HEK293 (cell line): Measurements from ENCODE around the gene TNIP1.

ENCODE experiments used
- CTCF ChIA-PET: fragments of 350-600 bp; formaldehyde crosslinking; extraction: SDS; loops from one replicate; lab custom pipeline; 2021; ENCODE audit warnings: antibody characterized with exemption; lab: Yijun Ruan, JAX
- POLR2A ChIA-PET: fragments of 300-600 bp; formaldehyde crosslinking; extraction: SDS; loops from one replicate; lab custom pipeline; 2020; ENCODE audit warnings: antibody characterized with exemption, inconsistent platforms; lab: Yijun Ruan, JAX
- H3K27ac ChIP-seq: fragments of 200-500 bp; sonication (Bioruptor generic); 2 replicates; pipeline ENCODE4 v1.5.1; 2014; ENCODE audit warnings: low read depth, low read length, control low read depth, inconsistent platforms; ENCODE audit errors: extremely low read depth
- H3K36me3 ChIP-seq, 2 experiments: fragments of 200-500 bp in 1 of 2; sonication (Bioruptor generic) in 1 of 2; 1 replicate in 1 of 2; 2 replicates in 1 of 2; pipeline ENCODE4 v1.5.1; 2014 to 2017; ENCODE audit warnings: inconsistent platforms in 2 of 2, low read length in 2 of 2; ENCODE audit not compliant: control insufficient read depth in 2 of 2, insufficient read depth in 1 of 2
- H3K4me1 ChIP-seq: fragments of 200-500 bp; sonication (Bioruptor generic); 2 replicates; pipeline ENCODE4 v1.5.1; 2014; ENCODE audit warnings: mild to moderate bottlenecking, low read length, inconsistent platforms; ENCODE audit not compliant: control insufficient read depth, insufficient read depth
- H3K4me3 ChIP-seq: 2 replicates; pipeline ENCODE4 v1.5.1; 2011; ENCODE audit warnings: low read depth, mild to moderate bottlenecking, control low read depth, low read length, moderate library complexity
- H3K9me3 ChIP-seq: fragments of 200-500 bp; sonication (Bioruptor generic); 2 replicates; pipeline ENCODE4 v1.5.1; 2014; ENCODE audit warnings: low read depth, low read length, inconsistent platforms; ENCODE audit not compliant: control insufficient read depth, insufficient read depth
- ATF2 ChIP-seq: fragments of 450-650 bp; formaldehyde crosslinking; IDR thresholded peaks from 2 replicates; pipeline ENCODE4 v1.5.1; 2016; ENCODE audit warnings: missing biosample characterization, missing genetic modification characterization, low read depth
- GLIS1 ChIP-seq: fragments of 450-650 bp; formaldehyde crosslinking; IDR thresholded peaks from 2 replicates; pipeline ENCODE4 v1.5.1; 2016; ENCODE audit warnings: missing biosample characterization, missing genetic modification characterization
- GLIS2 ChIP-seq: fragments of 450-650 bp; formaldehyde crosslinking; IDR thresholded peaks from 2 replicates; pipeline ENCODE4 v1.5.1; 2016; ENCODE audit warnings: missing biosample characterization, missing genetic modification characterization
- SCRT1 ChIP-seq: fragments of 450-650 bp; formaldehyde crosslinking; IDR thresholded peaks from 2 replicates; pipeline ENCODE4 v1.5.1; 2016; ENCODE audit warnings: missing biosample characterization, missing genetic modification characterization, borderline replicate concordance
- SCRT2 ChIP-seq: fragments of 450-650 bp; formaldehyde crosslinking; IDR thresholded peaks from 2 replicates; pipeline ENCODE4 v1.5.1; 2016; ENCODE audit warnings: missing biosample characterization, missing genetic modification characterization
- TRIM28 ChIP-seq: IDR thresholded peaks from 2 replicates; pipeline ENCODE4 v1.6.1; 2011; ENCODE audit warnings: low read length, control low read depth, borderline replicate concordance
- ZFP69B ChIP-seq: fragments of 450-650 bp; formaldehyde crosslinking; IDR thresholded peaks from 2 replicates; pipeline ENCODE4 v1.5.1; 2016; ENCODE audit warnings: missing biosample characterization, missing genetic modification characterization
- ZNF146 ChIP-seq: fragments of 450-650 bp; formaldehyde crosslinking; IDR thresholded peaks from 2 replicates; pipeline ENCODE4 v1.5.1; 2016; ENCODE audit warnings: missing biosample characterization, missing genetic modification characterization
- ZNF19 ChIP-seq: fragments of 450-650 bp; formaldehyde crosslinking; IDR thresholded peaks from 2 replicates; pipeline ENCODE4; 2016; ENCODE audit warnings: missing biosample characterization, missing genetic modification characterization, low read depth
- ZNF335 ChIP-seq: fragments of 450-650 bp; formaldehyde crosslinking; conservative IDR thresholded peaks from 2 replicates; pipeline ENCODE4 v1.5.1; 2016; ENCODE audit warnings: missing biosample characterization, missing genetic modification characterization
- ZNF350 ChIP-seq: fragments of 450-650 bp; formaldehyde crosslinking; IDR thresholded peaks from 2 replicates; pipeline ENCODE4 v1.5.0; 2017; ENCODE audit warnings: missing biosample characterization, mild to moderate bottlenecking, missing genetic modification characterization
- ZNF473 ChIP-seq: fragments of 450-650 bp; formaldehyde crosslinking; IDR thresholded peaks from 2 replicates; pipeline ENCODE4 v1.5.1; 2017; ENCODE audit warnings: missing biosample characterization, missing genetic modification characterization
- ZNF501 ChIP-seq: fragments of 450-650 bp; formaldehyde crosslinking; IDR thresholded peaks from 2 replicates; pipeline ENCODE4 v1.5.1; 2016; ENCODE audit warnings: missing biosample characterization, missing genetic modification characterization
- ZNF580 ChIP-seq: fragments of 450-650 bp; formaldehyde crosslinking; IDR thresholded peaks from 2 replicates; pipeline ENCODE4 v1.5.1; 2016; ENCODE audit warnings: missing biosample characterization, missing genetic modification characterization
- ZNF692 ChIP-seq: fragments of 450-650 bp; formaldehyde crosslinking; IDR thresholded peaks from 2 replicates; pipeline ENCODE4 v1.5.1; 2016; ENCODE audit warnings: missing biosample characterization, missing genetic modification characterization
- ZNF704 ChIP-seq: fragments of 450-650 bp; formaldehyde crosslinking; IDR thresholded peaks from 2 replicates; pipeline ENCODE4 v1.5.1; 2016; ENCODE audit warnings: missing biosample characterization, missing genetic modification characterization
- ZNF791 ChIP-seq: fragments of 450-650 bp; formaldehyde crosslinking; IDR thresholded peaks from 2 replicates; pipeline ENCODE4 v1.5.1; 2016; ENCODE audit warnings: missing biosample characterization, missing genetic modification characterization
- ZSCAN30 ChIP-seq: fragments of 450-650 bp; IDR thresholded peaks from 2 replicates; pipeline ENCODE4 v1.5.1; 2018; ENCODE audit warnings: missing biosample characterization, mild to moderate bottlenecking, missing genetic modification characterization, moderate library complexity
- TF ChIP-seq, protein P1 (sequence below): fragments of 450-650 bp; formaldehyde crosslinking; IDR thresholded peaks from 2 replicates; pipeline ENCODE4; 2016; ENCODE audit warnings: missing biosample characterization, missing genetic modification characterization

Gene TNIP1

DNA sequence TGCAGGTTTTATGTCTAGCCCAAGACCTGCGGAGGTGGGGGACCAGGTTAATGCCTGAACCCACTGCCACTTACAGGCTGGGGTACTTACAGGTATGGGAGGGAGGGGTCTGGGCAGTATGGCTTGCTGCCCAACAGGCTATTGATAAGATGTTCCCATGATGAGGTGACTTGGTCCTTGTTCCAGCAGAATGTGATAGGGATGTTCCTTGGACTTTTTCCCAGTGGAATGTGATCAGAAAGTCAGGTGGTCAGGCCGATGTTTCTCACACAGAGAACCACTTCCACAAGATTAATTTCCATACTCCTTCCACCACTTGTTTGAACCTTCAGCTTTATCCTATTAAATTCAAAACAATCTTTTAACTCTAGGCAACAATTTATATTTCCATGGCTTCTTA is 87.4 kb downstream of the TNIP1 start (continued):
- TF ChIP-seq ZNF501 (tag by site-specific recombination): no peak
- no peak for TF ChIP-seq ZSCAN30 (tag by site-specific recombination)

- H3K4me1 ChIP-seq: no peaks in the 10 kb centered on the region
- H3K4me3 ChIP-seq: no peak overlapping the region
- no peak overlapping the region for H3K27ac ChIP-seq
- ChIA-PET POLR2A (no interaction called here), CTCF (interaction anchor here (0.8 kb wide), 1 partner anchor 19 kb away, joined by 3 read pairs; no protein-coding TSS in a partner anchor)
- H3K9me3 ChIP-seq: no peaks in the 10 kb centered on the region
- TF ChIP-seq ZFP69B (tag by site-specific recombination) (no peak), ZNF350 (no peak), ZNF704 (tag by site-specific recombination) (no peak)
- TF ChIP-seq, protein P1, sequence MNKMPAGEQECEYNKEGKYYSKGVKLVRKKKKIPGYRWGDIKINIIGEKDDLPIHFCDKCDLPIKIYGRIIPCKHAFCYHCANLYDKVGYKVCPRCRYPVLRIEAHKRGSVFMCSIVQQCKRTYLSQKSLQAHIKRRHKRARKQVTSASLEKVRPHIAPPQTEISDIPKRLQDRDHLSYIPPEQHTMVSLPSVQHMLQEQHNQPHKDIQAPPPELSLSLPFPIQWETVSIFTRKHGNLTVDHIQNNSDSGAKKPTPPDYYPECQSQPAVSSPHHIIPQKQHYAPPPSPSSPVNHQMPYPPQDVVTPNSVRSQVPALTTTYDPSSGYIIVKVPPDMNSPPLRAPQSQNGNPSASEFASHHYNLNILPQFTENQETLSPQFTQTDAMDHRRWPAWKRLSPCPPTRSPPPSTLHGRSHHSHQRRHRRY (tag by site-specific recombination): no peak
- TF ChIP-seq, all 188 proteins: peak for 0
- H3K36me3 ChIP-seq: no peaks in the 10 kb centered on the region
These were observed 88.1 kb downstream of the TNIP1 start for GRCh38 chr5:150992705-150993104.

DNA sequence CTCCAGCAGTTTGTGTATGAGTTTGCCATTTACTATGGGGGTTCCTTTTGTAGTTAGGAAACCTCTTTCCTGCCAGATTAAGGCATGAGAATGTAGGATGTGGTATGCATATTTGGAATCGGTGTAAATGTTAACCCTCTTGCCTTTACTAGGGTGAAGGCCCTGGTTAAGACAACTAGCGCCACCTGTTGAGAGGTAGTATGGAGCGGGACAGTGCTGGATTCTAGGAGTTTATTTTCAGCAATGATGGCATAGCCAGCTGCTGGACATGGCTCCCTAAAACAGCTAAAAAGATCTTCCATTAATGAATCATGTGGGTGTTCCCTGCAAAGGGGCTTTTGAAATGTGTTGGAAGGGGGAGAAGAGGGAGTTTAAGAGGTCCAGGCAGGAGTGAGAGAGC is 91.1 kb downstream of the TNIP1 start:
- Histone ChIP-seq H3K4me3 (no peak overlapping the region), H3K27ac (no peak overlapping the region), H3K4me1 (no peaks in the 10 kb centered on the region), H3K9me3 (no peaks in the 10 kb centered on the region), H3K36me3 (no peaks in the 10 kb centered on the region)
- ChIA-PET POLR2A (no interaction called here), CTCF (interaction anchor here (0.6 to 1.7 kb wide), 2 partner anchors 13 to 637 kb away, joined by 3 to 4 read pairs; no protein-coding TSS in a partner anchor)
- TF ChIP-seq SCRT2 (tag by site-specific recombination): 0 out of 2 replicates have a peak, but pooled peaks have one; percentile 12
- TF ChIP-seq ZNF791 (tag by site-specific recombination): no peak

DNA sequence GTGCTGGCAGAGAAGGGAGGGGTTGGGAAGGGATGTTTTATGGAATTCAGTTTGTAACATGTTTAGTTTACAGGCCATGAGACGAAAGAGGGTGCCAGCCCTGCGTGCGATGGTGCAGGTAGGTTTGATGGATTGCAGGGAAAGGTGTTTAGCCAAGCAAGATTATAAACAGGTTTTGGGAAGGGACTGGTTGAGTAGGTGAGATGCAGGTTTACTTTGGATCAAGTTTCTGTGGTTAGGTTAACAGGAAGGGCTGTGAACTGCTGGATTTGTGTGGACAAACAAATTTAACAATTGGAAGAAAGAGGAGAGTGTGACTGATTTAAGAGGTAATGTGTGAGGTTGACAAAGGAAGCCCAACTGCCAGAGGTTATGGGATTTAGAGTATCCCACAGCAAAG is 93.1 kb downstream of the TNIP1 start:
- Histone ChIP-seq H3K9me3 (no peaks in the 10 kb centered on the region; the same call in 1 of the 2 replicates), H3K4me3 (no peak overlapping the region), H3K27ac (no peak overlapping the region), H3K4me1 (no peaks in the 10 kb centered on the region), H3K36me3 (no peaks in the 10 kb centered on the region)
- TF ChIP-seq GLIS1 (tag by site-specific recombination) (no peak), TRIM28 (no peak), ZNF335 (no peak), ATF2 (tag by site-specific recombination) (no peak), ZNF19 (tag by site-specific recombination) (no peak), ZNF473 (tag by site-specific recombination) (no peak), SCRT1 (tag by site-specific recombination) (no peak), ZNF580 (tag by site-specific recombination) (no peak), GLIS2 (no peak), ZNF146 (tag by site-specific recombination) (no peak), ZNF692 (no peak)
- ChIA-PET POLR2A (no interaction called here), CTCF (no interaction called here)
